OCI-LY1 (cell line): Measurements from ENCODE around the gene STK32C.
"Not testable (repeated sequence)": the region's sequence is repeated elsewhere in the genome, so short reads cannot be mapped to it uniquely, and the experiment has no call there.

Experiments used
- H2AFZ ChIP-seq: fragments of 200-600 bp; sonication (generic), shearing (Covaris generic); 2 replicates; pipeline ENCODE4 v1.6.0; 2014; ENCODE audit warnings: antibody characterized with exemption, mild to moderate bottlenecking, low read length
- H3F3A ChIP-seq: fragments of 200-600 bp; sonication (generic), shearing (Covaris generic); 2 replicates; pipeline ENCODE4 v1.6.0; 2014; ENCODE audit warnings: mild to moderate bottlenecking, antibody characterized with exemption, low read length, moderate library complexity; ENCODE audit not compliant: insufficient read depth
- H3K27ac ChIP-seq: fragments of 200-600 bp; sonication (generic); 2 replicates; pipeline ENCODE4 v1.5.1; 2014; ENCODE audit warnings: low read length, mixed run types, mild to moderate bottlenecking, low read depth; ENCODE audit not compliant: poor library complexity, severe bottlenecking
- H3K27me3 ChIP-seq: fragments of 200-600 bp; sonication (generic); 2 replicates; pipeline ENCODE4 v1.6.0; 2014; ENCODE audit warnings: antibody characterized with exemption, mild to moderate bottlenecking, low read length, moderate library complexity; ENCODE audit not compliant: insufficient read depth
- H3K36me3 ChIP-seq: fragments of 200-600 bp; sonication (generic); 2 replicates; pipeline ENCODE4 v1.6.1; 2014; ENCODE audit warnings: mild to moderate bottlenecking, antibody characterized with exemption, low read length, moderate library complexity, mixed read lengths; ENCODE audit not compliant: insufficient read depth
- H3K4me1 ChIP-seq: fragments of 200-600 bp; sonication (generic); 2 replicates; pipeline ENCODE4 v1.5.1; 2014; ENCODE audit warnings: mild to moderate bottlenecking, low read length, moderate library complexity; ENCODE audit not compliant: insufficient read depth, severe bottlenecking
- H3K4me2 ChIP-seq: fragments of 200-600 bp; sonication (generic), shearing (Covaris generic); 2 replicates; pipeline ENCODE4 v1.6.1; 2014; ENCODE audit warnings: low read length
- H3K4me3 ChIP-seq: fragments of 200-600 bp; sonication (generic); 2 replicates; pipeline ENCODE4 v1.5.1; 2014; ENCODE audit warnings: low read length, low read depth, mild to moderate bottlenecking, mixed read lengths; ENCODE audit not compliant: poor library complexity, severe bottlenecking
- H3K79me2 ChIP-seq: fragments of 200-600 bp; shearing (Covaris generic); 2 replicates; pipeline ENCODE4 v1.6.1; 2016; ENCODE audit warnings: mixed run types, low read length, mixed read lengths; ENCODE audit not compliant: insufficient read depth
- H3K9ac ChIP-seq: fragments of 200-600 bp; sonication (generic), shearing (Covaris generic); 2 replicates; pipeline ENCODE4 v1.6.1; 2014; ENCODE audit warnings: mild to moderate bottlenecking, low read length, mixed read lengths
- H3K9me2 ChIP-seq: fragments of 200-600 bp; sonication (generic), shearing (Covaris generic); 2 replicates; pipeline ENCODE4 v1.6.1; 2014; ENCODE audit warnings: low read depth, mild to moderate bottlenecking, low read length, mixed read lengths
- H3K9me3 ChIP-seq: fragments of 200-600 bp; shearing (Covaris generic); 2 replicates; pipeline ENCODE4 v1.6.1; 2014; ENCODE audit warnings: low read length, mixed read lengths
- H4K20me1 ChIP-seq: fragments of 200-600 bp; sonication (generic), shearing (Covaris generic); 2 replicates; pipeline ENCODE4 v1.6.0; 2016; ENCODE audit warnings: mild to moderate bottlenecking, low read length; ENCODE audit not compliant: insufficient read depth
- CTCF ChIP-seq: fragments of 200-600 bp; sonication (generic), shearing (Covaris generic); IDR thresholded peaks from 2 replicates; pipeline ENCODE4 v1.5.1; 2017; ENCODE audit warnings: mild to moderate bottlenecking, antibody characterized with exemption, low read length, moderate library complexity, mixed read lengths
- EZH2 ChIP-seq: fragments of 200-600 bp; sonication (generic), shearing (Covaris generic); IDR thresholded peaks from 2 replicates; pipeline ENCODE4 v1.8.0; 2017; ENCODE audit warnings: borderline replicate concordance, mixed run types, mild to moderate bottlenecking, antibody characterized with exemption, low read length, moderate library complexity, mixed read lengths

The STK32C gene

GRCh38 chr10:132220061-132220460 lies 87.7 kb downstream of the STK32C start:
- Histone ChIP-seq H3K79me2 (no peaks in the 10 kb centered on the region), H3K4me1 (no peaks in the 10 kb centered on the region), H3K4me3 (no peak overlapping the region), H3K27ac (no peak overlapping the region), H4K20me1 (no peaks in the 10 kb centered on the region), H3F3A (no peaks in the 10 kb centered on the region), H3K27me3 (no peaks in the 10 kb centered on the region), H3K36me3 (no peaks in the 10 kb centered on the region), H3K9ac (no peak overlapping the region), H2AFZ (no peak overlapping the region), H3K9me3 (no peaks in the 10 kb centered on the region), H3K4me2 (no peak overlapping the region), H3K9me2 (no peaks in the 10 kb centered on the region)
- TF ChIP-seq CTCF (no peak), EZH2 (no peak)

GRCh38 chr10:132219486-132219885 lies 88.3 kb downstream of the STK32C start:
- H3K9me2 ChIP-seq, result no peaks in the 10 kb centered on the region
- no peaks in the 10 kb centered on the region for H4K20me1 ChIP-seq
- no peak overlapping the region for H3K4me2 ChIP-seq
- H3K79me2 ChIP-seq, result no peaks in the 10 kb centered on the region
- H3K27ac ChIP-seq, result no peak overlapping the region
- H3K36me3 ChIP-seq, result no peaks in the 10 kb centered on the region
- H3K9me3 ChIP-seq, result no peaks in the 10 kb centered on the region
- no peaks in the 10 kb centered on the region for H3K27me3 ChIP-seq
- H3K9ac ChIP-seq, result no peak overlapping the region
- no peak overlapping the region for H3K4me3 ChIP-seq
- H2AFZ ChIP-seq, result no peak overlapping the region
- H3F3A ChIP-seq, result no peaks in the 10 kb centered on the region
- peak; percentile 36 for TF ChIP-seq CTCF
- no peak for TF ChIP-seq EZH2
- no peaks in the 10 kb centered on the region for H3K4me1 ChIP-seq

- H3K36me3 ChIP-seq, H3K9me3 ChIP-seq, H2AFZ ChIP-seq: not testable (repeated sequence)
These were observed 91.3 kb downstream of the STK32C start for GRCh38 chr10:132216441-132216840.

GRCh38 chr10:132213917-132214316 lies 93.8 kb downstream of the STK32C start:
- no peaks in the 10 kb centered on the region for H4K20me1 ChIP-seq
- no peak overlapping the region for H3K27ac ChIP-seq
- H3K9me3 ChIP-seq, result no peaks in the 10 kb centered on the region
- H3K4me3 ChIP-seq, result no peak overlapping the region
- H3K4me2 ChIP-seq, result no peak overlapping the region
- no peaks in the 10 kb centered on the region; the same call in 1 of the 2 replicates for H3K27me3 ChIP-seq
- H3K4me1 ChIP-seq, result no peaks in the 10 kb centered on the region
- TF ChIP-seq EZH2 (no peak), CTCF (no peak)
- H2AFZ ChIP-seq, result no peak overlapping the region
- no peaks in the 10 kb centered on the region for H3K9me2 ChIP-seq
- H3K9ac ChIP-seq, result no peak overlapping the region
- no peaks in the 10 kb centered on the region for H3F3A ChIP-seq
- no peaks in the 10 kb centered on the region for H3K79me2 ChIP-seq
- H3K36me3 ChIP-seq, result no peaks in the 10 kb centered on the region

More at GRCh38 chr10:132216441-132216840, 91.3 kb downstream of the STK32C start:
- not testable (repeated sequence) for H3F3A ChIP-seq, H3K27ac ChIP-seq, H3K4me3 ChIP-seq, H4K20me1 ChIP-seq, H3K27me3 ChIP-seq, H3K9ac ChIP-seq, H3K4me2 ChIP-seq, H3K79me2 ChIP-seq, H3K9me2 ChIP-seq, H3K4me1 ChIP-seq
